Upper lobe of right lung (tissue), 1 donor: ENCODE measurements around the gene PTCSC3. TPM values are rescaled to one million over a fixed set of nuclear protein-coding genes. Genes with fewer than 3 reads are reported as not detected.

ENCODE experiments used
- ATAC-seq: fragments of 200-7000 bp; cut with Tn5 transposase; one replicate; pipeline ENCODE4 v1.9.1; 2020; ENCODE audit warnings: mild to moderate bottlenecking, moderate library complexity
- DNase-seq: peaks from one replicate; pipeline ENCODE4 v3.0.0-alpha.2; 2020
- H3K27ac ChIP-seq: fragments of 200-600 bp; one replicate; pipeline ENCODE4 v1.8.0; 2022
- H3K27me3 ChIP-seq: fragments of 200-600 bp; one replicate; pipeline ENCODE4 v1.8.0; 2022; ENCODE audit warnings: mild to moderate bottlenecking
- H3K36me3 ChIP-seq: fragments of 200-600 bp; one replicate; pipeline ENCODE4 v1.8.0; 2022
- H3K4me1 ChIP-seq: fragments of 200-600 bp; one replicate; pipeline ENCODE4 v1.8.0; 2022
- H3K4me3 ChIP-seq: fragments of 200-600 bp; one replicate; pipeline ENCODE4 v1.8.0; 2022; ENCODE audit warnings: mild to moderate bottlenecking
- H3K9me3 ChIP-seq: fragments of 200-600 bp; one replicate; pipeline ENCODE4 v1.8.0; 2022
- CTCF ChIP-seq: fragments of 200-600 bp; IDR thresholded peaks from one replicate; pipeline ENCODE4 v1.8.0; 2022; ENCODE audit warnings: antibody characterized with exemption
- intact Hi-C: fragments of 100-400 bp; cut with DNase I; formaldehyde crosslinking; loops from one replicate; pipeline ENCODE4 v1.11.0; 2022
- total RNA-seq: library from RNA; stranded (reverse); fragmentation: NEBNext Ultra II Directional; extraction: Animal tissue kit (Norgen Biotek cat#: 25700); gene quantifications from one replicate; pipeline ENCODE4 v1.2.1, GENCODE V29; 2021
- donor health status: DM: no; HTN: yes; CAD: no; lungs with severe emphysema.

Gene PTCSC3
- total RNA-seq, 1 donor from 2014 or later, result 2.8 TPM

DNA sequence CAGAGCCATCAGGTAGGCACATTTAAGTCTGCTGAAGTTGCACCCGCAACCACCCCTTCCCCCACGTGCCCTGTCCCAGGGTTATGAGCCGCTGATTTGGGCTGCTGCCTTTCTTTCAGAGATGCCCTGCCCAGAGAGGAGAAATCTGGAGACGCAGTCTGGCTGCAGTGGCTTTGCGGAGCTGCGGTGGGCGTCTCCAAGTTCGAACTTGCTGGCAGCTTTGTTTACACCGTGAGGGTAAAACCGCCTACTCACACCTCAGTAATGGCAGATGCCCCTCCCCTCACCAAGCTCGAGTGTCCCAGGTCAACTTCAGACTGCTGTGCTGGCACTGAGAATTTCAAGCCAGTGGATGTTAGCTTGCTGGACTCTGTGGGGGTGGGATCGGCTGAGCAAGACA is 14.7 kb downstream of the PTCSC3 start:
- intact Hi-C loops, result no loop called here
- Histone ChIP-seq H3K4me3 (no peak overlapping the region), H3K36me3 (no peaks in the 10 kb centered on the region), H3K27me3 (no peaks in the 10 kb centered on the region), H3K4me1 (no peaks in the 10 kb centered on the region), H3K9me3 (no peaks in the 10 kb centered on the region), H3K27ac (no peak overlapping the region)
- TF ChIP-seq CTCF, result no peak
- DNase-seq (no peak), ATAC-seq (no peak)

- Histone ChIP-seq H3K9me3 (no peaks in the 10 kb centered on the region), H3K36me3 (no peaks in the 10 kb centered on the region), H3K27ac (no peak overlapping the region), H3K4me3 (no peak overlapping the region), H3K27me3 (no peaks in the 10 kb centered on the region), H3K4me1 (no peaks in the 10 kb centered on the region)
- intact Hi-C loops, result no loop called here
- no peak for TF ChIP-seq CTCF
- DNase-seq (no peak), ATAC-seq (no peak)
These were observed 25.2 kb downstream of the PTCSC3 start for GRCh38 chr14:36151335-36151734.

DNA sequence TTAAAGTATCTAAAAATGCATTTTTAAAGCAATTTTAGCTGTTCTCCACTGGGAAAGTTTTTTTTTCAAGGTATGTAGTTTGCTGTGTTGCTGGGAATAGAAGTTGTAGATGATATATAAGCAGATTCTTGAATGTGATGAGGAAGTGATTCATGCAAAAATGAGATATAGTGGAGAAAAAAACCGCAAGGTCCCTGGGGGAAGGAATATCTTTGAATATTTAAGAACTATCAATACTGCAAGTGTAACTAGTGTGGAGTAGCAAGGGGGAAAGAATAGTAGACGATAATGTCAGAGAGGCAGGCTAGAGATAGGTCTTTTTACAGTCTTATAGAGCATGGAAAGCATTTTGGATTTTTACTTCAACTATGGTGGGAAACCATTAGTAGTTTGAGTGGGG is 42.5 kb downstream of the PTCSC3 start:
- Histone ChIP-seq H3K36me3 (no peaks in the 10 kb centered on the region), H3K27ac (no peak overlapping the region), H3K27me3 (no peaks in the 10 kb centered on the region), H3K9me3 (no peaks in the 10 kb centered on the region), H3K4me1 (no peaks in the 10 kb centered on the region), H3K4me3 (no peak overlapping the region)
- DNase-seq, result no peak
- ATAC-seq, result no peak
- TF ChIP-seq CTCF, result no peak
- intact Hi-C loops, result no loop called here

GRCh38 chr14:36132826-36133225 is 43.7 kb downstream of the PTCSC3 start:
- no peak overlapping the region for H3K27ac ChIP-seq
- H3K4me3 ChIP-seq, result no peak overlapping the region
- H3K4me1 ChIP-seq, result no peaks in the 10 kb centered on the region
- no peak for ATAC-seq
- no peaks in the 10 kb centered on the region for H3K9me3 ChIP-seq
- no peak for TF ChIP-seq CTCF
- no peaks in the 10 kb centered on the region for H3K36me3 ChIP-seq
- intact Hi-C loops, result no loop called here
- DNase-seq, result no peak
- no peaks in the 10 kb centered on the region for H3K27me3 ChIP-seq

DNA sequence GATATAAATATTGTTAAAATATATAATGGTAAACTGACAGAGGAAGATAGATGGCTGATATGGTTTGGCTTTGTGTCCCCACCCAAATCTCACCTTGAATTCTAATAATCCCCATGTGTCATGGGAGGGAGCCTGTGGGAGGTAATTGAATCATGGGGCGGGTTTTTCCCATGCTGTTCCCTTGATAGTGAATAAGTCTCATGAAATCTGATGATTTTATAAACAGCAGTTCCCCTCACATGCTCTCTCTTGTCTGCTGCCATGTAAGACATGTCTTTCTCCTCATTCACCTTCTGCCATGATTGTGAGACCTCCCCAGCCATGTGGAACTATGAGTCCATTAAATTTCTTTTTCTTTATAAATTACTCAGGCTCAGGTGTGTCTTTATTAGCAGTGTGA is 46.3 kb downstream of the PTCSC3 start:
- no peak for ATAC-seq

More for the DNA sequence above, 46.3 kb downstream of the PTCSC3 start:
- Histone ChIP-seq H3K27me3 (no peaks in the 10 kb centered on the region), H3K27ac (no peak overlapping the region), H3K4me1 (no peaks in the 10 kb centered on the region), H3K9me3 (no peaks in the 10 kb centered on the region), H3K36me3 (no peaks in the 10 kb centered on the region), H3K4me3 (no peak overlapping the region)
- TF ChIP-seq CTCF, result no peak
- intact Hi-C loops, result no loop called here
- no peak for DNase-seq
